CD4-positive, alpha-beta T cell treated with Interleukin-17A for 1 hour (primary cell): Measurements from ENCODE around the gene CBX3.
A peak's percentile ranks its signal among the peaks of the same experiment; 100 is the strongest.
"Not testable (repeated sequence)": the region's sequence is repeated elsewhere in the genome, so short reads cannot be mapped to it uniquely, and the experiment has no call there.

ENCODE experiments used
- DNase-seq: peaks from one replicate; pipeline ENCODE4 v3.0.0-alpha.2; 2020

Gene CBX3

DNA sequence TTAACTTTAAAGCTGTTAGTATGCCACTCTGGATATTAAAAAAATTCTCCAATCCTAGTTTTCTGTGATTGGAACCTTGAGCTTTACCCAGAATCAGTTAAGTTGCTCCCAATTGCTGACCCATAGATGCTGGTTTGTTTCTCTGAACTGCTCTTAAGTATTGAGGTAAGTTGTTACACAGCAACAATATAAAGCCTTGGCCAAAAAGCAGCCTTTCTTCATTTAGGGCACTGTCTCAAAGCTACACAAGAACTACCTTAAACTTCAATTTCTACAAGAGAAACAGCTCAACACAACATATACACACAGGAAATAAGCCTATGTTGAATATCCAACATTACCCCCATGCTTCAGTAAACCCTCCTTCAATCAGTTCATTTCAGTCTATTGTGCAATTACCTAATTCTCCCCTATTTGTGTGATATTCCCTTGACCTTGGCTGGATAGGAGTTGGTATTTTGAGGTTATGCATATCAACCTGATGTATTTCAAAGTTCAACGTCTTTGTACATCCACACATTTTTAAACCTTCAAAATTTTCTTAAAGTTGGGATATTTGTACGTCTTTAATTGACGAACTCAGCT, 12.5 kb upstream of the CBX3 start:
- peak; percentile 54 for DNase-seq

DNA sequence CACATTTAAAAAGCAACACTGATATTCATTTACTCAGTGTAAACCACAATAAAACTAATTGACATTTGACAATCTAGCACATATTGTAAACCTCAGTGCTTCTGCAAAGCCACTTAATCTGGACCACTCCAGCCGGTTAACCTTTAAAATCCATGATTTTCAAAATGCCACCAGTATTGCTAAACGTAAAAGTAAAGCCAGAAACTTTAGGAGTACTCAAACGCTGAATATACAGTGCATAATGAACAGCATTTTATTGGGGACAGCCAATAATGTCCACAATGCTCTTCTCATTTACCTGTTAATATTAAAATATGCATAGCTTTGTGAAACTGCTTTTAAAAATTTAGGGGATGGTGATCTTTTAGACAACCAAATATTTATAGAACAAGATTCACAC, 11.8 kb upstream of the CBX3 start:
- peak; percentile 33 for DNase-seq

DNA sequence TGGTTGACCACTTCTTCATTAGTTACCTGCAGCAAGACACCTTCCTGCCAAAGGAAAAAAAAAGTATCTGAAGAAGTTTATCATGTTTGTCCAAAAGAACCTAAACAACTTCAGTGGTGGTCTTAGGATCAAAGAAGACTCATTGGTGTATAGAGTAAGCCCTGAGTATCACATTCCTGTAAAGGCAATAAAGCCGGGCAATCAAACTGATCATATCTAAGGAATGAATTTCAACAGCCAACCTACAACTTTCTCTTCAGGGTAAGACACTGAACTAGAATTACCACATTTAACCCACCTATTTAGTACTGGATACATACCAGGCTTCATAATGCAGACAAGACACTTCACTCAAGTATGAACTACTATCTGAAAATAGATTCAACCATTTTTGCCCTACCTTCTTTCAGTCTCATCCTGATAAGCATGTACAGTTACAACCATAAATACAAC, 11.1 kb upstream of the CBX3 start:
- peak; percentile 41 for DNase-seq

DNA sequence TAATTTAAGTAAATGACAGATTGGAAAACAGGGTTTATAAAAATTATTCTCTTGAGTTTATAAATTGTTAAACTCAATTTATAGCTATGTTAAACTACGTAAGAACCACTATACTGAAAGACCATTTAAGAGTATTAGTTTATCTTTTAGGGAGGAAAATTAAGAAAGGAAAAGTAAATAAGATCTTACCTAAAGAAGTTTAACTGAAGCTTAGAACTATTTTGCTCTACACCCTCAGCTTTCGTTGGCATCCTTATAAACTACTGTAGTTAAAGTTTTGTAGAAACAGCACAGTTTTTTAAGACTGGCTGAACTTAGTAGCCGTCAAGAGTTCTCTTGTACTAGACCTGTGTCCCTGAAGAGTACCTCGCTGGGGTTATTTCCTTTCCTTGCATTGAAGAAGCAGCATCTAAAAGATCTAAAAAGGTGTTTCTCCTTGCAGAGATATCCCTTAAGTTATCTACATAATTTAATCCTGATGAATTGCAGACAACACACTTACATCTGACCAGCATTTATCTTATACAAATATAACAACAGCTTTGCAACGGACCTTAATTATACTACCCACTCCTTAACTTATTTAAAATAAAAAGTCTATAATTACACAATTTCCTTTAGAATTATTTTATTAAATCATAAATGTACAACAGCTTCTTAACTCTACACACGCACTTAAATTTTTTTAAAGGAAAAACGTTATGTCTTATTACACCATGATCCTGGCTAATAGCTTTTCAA, 10.1 kb upstream of the CBX3 start:
- peak; percentile 24 for DNase-seq

DNA sequence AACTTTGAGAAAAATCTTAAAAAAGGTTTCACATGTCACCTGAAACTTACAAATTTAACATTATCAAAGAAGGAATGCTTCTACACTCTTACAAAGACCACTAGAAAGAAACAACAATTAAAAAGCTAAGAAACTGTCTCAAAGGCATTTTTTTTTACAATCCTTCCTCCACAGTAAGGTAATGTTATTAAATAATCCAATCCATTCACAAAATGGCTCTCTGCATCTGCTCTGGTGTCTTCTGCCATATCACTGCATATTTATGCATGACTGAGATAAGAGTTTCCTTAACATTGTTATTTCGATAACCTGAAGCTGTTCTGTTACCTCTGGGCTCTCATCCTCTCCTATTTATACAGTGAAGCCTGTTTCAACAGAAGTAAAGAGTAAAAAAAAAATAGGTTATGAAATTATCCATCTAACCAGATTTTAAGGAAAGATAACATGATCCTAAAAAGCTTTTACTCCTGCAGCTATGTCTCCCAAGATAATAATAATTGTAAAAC, 9.5 kb upstream of the CBX3 start:
- DNase-seq, result peak; percentile 8

DNA sequence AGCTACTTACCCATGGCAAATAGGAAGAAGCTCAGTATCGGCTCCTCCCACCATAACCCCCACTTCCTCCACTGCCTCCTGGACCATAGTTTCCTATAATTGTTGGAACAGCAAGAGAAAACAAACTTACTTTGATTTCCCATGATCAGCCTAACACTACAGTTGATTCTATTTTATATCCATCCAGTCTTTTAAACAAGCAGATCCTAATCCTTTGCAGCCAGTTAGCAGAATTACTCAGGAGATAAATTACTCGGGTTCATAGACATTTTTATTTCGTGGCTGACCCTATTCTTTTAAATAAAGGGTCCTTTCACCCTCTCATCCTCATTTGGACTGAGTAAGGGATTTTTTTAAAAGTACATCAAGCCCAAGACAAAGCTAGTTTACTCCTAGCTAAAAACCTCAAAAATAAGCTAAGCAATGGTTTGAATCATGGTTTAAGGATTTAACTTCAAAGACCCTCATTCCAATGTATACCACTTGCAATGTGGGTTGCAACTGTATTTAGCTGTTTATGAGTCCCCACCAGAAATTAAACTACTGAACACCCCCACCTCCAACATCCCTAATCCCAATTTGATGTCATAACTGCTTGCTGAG, 9.0 kb upstream of the CBX3 start:
- peak; percentile 35 for DNase-seq

DNA sequence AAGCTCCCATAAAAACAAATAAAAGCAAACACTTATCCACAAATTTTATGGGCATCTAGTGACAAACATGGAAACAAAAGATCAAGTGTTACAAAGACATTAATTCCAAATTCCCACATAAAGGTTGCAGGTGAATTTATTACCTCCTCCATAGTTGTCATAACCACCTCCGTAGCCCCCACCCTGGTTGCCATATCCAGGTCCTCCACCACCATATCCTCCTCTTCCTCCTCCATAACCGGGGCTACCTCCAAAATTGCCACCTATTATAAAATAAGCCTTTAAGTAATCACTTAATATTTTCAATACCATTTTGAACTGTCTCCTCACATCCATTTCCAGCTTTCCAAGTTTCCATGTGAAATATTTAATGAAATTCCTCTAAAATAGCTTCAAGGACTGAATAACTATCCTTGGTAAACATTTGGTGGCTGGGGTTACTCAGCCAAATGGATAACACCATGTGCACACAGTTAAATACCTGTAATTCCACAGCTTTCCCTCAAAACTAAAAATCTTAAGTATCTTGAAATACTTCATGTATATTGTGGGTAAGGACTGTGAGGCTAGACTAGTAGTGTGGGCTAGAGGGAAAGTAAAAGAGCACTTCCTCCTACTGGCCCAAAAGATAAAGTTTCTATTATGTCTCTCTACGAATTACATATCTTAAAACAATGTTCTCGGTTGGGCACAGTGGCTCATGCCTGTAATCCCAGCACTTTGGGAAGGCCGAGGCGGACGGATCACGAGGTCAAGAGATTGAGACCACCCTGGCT, 7.9 kb upstream of the CBX3 start:
- DNase-seq, result peak; percentile 37

DNA sequence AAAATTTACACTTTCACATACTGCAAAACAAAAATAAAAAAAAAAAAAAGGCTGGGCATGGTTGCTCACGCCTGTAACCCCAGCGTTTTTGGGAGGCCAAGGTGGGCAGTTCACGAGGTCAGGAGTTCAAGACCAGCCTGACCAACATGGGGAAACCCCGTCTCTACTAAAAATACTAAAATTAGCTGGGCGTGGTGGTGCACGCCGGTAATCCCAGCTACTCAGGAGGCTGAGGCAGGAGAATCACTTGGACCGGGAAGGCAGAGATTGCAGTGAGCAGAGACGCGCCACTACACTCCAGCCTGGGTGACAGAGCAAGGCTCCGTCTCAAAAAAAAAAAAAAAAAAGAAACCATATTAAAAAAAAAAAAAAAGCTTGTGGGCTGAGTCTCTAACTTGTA, 6.8 kb upstream of the CBX3 start:
- DNase-seq, result not testable (repeated sequence)

DNA sequence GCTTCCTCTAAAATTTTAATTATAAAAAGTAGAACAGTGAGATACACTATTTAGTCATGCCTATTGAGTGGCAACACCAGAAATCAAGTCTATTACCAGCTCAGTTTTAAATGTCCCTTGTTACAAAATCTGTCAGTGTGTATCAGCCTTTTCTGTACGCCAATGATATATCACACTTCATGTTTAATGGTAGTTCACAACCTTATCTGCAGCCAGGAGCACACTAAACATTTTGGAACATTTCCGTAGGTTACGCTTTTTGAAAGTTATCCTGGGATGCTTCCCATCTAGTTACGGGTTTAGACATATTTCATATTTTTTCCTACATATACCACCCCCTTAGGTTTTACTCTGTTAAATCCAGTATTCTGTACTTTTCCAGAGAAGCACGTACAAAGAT, 6.4 kb upstream of the CBX3 start:
- peak; percentile 36 for DNase-seq

DNA sequence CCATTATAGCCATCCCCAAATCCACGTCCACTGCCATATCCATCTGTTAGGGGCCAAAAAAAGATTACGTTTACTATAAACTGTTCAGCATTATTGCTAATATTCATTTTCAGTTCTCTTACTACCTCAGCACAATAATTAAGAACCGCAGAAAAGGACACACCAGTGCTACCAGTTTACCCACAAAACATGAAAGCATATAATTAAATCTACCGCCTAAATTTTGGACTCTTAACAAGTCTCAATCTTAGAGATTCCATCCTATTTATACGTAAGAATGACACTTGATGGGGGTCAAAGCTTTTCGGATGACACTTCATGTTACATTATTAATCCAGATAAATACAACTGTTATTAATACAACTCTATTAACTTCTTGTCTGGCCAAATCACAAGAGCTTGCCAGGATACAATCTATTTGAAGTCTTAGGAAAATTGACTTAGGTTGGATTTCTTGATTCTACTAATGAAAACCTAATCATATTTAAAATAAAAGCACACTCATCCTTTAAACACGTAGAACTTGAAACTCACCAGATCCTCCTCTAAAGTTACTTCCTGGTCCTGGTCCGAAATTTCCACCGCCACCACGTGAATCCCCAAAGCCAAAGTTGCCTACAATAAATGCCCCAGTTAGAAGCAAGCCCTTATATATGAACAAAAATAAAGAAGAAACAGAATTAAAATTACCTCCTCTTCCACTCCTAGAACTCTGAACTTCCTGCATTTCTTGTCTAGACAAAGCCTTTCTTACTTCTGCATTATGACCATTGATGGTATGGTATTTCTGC, 5.5 kb upstream of the CBX3 start:
- peak; percentile 30 for DNase-seq

DNA sequence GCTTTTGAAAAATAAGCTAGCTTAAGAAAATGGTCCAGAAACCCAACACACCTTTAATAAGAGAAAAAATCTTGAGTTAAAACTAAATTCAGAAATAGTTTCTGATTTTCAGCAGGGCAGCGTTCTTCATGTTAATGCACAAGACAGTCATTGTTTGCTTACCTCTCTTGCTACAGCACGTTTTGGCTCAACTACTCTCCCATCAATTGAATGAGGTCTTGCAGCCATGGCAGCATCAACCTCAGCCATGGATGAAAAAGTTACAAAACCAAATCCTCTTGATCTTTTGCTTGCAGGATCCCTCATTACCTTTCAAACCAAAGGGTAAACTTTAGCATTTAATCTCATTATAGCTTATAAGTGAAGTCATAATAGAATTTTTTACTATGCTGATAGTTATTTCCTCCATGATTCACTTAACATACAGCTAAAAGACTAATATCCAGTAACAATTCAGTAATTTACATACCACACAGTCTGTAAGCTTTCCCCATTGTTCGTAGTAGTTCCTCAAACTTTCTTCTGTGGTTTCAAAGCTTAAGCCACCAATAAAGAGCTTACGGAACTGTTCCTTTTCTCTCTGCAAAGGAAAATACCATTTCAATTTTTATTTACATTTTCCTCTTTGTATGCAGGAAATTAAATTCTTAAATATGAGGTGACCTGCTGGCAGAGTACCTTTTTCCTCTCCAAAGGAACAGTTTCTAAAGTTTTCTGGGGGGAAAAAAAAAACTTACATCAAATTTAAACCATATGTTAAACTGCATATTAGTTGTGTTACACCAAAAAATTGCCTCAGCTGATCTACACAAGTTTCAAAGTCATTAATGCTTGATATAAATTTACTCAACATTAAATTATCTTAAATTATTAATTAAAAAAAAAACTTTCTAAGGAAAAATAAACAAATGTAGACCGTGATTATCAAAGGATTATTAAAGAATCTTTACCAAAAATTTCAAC, 4.1 kb upstream of the CBX3 start:
- DNase-seq, result peak; percentile 41

DNA sequence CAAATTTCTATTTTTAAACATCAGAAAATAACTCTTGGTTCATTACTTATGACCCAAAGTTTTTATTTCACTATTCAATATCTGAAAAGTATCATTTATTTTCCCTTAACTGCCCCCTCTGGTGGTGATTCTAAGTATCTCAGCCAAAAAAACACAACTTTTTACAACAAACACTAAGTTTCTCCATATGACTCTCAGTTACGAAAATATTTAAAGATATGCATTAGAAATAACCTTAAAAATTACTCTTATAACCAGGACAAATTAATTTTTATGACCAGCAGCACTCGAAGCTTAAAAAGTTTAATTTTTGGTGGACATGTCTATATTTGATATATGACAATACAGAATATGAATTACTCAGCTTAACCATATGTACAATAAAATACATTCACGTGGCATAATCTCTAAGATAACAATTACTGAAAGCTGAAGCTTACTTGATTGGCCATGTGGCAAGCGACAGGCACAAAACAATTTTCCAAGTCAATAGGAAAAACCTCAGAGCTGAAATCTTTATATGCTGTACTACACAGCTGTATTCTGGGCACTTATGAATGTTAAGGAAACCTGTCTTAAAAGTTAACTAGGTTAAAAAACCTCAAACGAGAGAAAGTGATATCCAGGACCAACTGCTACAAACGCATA, 3.3 kb upstream of the CBX3 start:
- DNase-seq, result peak; percentile 76

DNA sequence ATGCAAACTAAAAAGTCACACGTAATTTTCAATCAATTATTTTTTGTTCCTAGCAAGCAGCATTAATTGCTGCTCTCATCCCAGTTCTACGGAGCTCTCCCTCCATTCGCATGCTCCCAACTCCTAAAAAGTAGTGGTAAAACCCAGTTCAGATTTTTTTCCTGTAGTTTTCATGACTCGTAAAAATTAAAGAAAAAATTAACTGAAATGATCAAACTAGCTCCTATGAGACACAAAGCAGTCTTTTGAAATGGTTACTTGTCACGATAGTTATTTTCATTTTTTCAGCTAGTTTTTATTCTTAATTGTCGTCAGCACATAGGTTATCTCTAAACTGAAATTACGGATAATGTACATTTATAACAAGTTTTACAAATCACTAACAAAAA, 2.8 kb upstream of the CBX3 start:
- DNase-seq, result no peak

DNA sequence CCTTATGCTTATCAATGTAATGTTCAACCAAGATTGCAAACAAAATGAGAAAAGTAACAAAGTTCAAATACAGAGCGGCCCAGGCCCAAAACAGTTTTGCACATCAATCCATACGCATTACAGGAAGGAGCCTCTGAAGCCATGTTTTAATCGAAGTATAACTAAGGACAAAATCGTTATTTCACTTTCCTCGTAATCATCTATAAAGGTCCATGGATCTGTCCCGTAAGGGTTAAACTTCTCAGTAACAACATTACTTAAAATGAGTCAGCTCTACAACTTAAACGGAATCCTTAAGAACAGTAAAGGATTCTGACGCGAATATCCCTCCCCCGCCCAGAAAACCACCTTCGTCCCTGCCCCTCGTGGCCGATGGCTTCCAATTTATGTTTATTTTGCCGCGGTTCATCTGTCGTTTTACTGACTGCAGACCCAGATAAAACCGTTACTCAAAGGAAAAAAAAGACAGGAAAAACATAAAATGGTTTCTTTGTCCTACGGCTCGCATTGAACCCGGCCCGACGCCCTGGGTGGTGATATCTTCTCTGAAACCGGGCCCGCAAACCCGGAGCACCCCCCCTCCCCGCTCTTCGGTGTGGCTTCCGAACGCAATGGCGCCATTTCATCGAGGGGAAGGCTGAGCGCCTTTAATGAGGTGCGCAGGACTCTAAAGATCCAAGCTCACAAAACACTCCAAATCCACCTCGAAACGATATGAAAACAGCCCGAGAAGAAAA, 2.1 kb upstream of the CBX3 start:
- peak; percentile 79 for DNase-seq

DNA sequence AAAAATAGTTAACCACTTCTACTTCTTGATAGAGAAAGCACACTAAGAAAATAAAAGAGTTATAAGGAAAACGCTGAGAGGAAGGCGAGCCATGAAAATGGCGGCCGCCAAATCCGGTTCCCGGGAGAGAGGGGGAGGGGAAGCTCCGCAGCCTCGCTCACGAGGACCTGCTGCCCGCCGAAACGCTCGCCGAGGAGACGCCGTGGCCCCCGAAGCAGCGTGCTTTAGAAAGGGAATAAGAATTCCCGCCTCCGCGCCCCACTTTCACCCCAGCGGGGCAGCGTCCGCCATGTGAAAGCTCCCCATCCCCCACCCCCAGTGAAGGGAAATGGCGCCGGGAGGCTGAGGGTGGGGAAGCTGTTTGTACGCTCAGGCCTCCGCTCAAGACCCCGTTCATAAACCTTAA, 1.5 kb upstream of the CBX3 start:
- peak; percentile 74 for DNase-seq

DNA sequence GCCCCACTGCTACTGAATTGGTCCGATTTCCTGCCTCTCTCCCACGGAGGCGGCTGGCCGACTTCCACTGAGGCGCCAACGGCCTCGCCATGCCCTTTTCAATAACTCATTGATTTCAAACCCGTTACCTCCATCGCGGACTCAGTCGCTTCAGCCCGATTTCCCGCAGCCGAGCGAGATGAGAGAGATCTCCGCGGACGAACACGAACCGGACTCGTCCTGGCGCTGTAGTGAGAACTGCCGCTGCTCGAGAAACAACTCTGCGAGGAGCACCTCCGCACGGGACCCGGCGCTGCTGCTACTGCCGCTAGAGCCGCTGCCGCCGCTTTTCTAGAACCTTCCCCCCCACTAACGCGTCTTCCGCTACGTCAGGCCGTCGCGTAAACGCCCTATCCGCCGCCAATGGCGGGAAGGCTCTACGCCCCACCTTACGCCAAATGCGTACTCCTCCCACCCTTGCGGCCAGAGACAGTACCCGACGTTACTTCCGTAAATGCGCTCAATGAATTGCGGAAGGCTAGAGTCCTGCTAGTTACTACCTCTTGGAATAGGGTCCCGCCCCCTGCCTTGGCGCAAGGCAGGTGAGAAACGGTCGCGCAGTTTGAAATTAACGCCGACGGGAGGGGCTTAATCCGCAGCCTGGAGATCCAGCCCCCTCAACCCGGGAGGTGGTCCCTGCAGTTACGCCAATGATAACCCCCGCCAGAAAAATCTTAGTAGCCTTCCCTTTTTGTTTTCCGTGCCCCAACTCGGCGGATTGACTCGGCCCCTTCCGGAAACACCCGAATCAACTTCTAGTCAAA, 900 bp upstream of the CBX3 start, which contains the start of gene HNRNPA2B1:
HNRNPA2B1 (minus strand) TSS at position 303 of the 803 bp plus-strand sequence; CDS start at position 134, 169 bp downstream.
- DNase-seq, result peak; percentile 99

DNA sequence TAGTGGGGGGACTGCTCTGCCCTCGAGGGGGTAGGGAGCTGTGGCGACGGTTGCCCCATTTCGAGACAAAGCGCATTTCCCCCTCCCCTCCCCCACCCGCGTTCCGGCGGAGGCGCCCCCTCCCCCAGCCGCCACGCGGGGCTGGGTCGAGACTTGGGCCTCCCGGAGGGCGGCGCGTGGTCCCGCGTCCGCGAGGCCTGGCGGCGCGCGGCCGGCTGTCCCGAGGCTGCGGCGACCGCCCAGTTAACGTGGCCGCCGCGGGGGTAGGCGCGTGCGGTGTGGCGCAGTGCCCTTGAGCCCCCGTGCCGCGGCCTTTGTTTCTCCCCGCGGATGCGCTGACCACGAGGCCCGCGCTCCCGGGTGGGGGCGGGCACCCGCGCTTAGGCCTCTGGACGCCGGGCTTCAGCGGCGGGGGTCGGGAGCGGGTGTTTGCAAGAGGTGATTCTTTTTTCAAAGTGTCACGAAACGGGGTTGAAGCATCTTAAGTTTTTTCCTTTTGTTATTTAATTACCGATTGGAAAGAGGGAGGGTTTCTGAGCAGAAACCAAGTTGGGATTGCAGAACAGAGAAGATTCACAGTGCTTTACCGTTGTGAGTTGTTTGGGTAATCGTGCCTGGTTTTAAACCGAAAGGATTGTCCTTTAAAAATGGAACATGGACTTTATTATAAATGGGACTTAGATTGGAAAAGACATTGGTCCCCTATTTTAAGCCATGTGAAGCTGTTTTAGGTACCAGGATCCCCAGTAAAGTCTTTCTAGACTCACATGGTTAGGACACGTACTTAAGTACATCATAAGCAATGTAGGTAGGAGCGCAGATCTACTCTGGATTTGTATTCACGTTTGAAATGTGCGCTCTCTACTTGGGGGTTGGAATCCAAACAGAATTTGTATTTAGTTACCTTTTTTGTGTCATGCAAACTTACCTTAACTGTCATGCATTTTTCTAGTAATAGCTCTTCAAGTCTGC, 760 bp downstream of the CBX3 start:
- DNase-seq, result peak; percentile 60

DNA sequence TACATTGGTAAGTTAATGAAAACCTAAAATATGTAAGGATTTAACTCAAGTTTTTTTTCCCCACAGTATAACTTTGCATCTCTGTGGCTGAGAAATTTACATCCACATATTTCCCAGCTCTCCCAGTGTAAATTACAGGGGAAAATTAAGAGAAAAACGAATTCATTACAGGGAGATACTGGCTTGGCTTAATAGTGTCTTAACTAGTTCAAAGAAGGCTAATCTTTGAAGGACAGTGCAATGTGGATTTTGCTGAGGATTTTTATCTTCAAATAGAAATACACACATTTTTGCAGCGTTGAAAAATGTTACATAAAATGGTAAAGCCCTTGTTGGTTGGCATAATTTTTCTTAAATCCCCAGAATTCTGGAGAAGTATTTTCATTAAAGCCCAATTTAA, 1.5 kb downstream of the CBX3 start:
- DNase-seq, result no peak
